MM.1S (cell line): ENCODE measurements around the gene GALNT8.

Experiments used
- DNase-seq: peaks from one replicate; pipeline ENCODE4 v3.0.0-alpha.2; 2015
- H2AFZ ChIP-seq: fragments of 300-600 bp; sonication (generic); 2 replicates; pipeline ENCODE4 v1.6.0; 2016; ENCODE audit warnings: antibody characterized with exemption, low read length
- H3F3A ChIP-seq: fragments of 300-600 bp; sonication (generic); 2 replicates; pipeline ENCODE4 v1.6.1; 2016; ENCODE audit warnings: mild to moderate bottlenecking, antibody characterized with exemption, low read length, moderate library complexity, mixed read lengths; ENCODE audit not compliant: insufficient read depth
- H3K27ac ChIP-seq: fragments of 300-600 bp; sonication (generic); 2 replicates; pipeline ENCODE4 v1.5.1; 2016; ENCODE audit warnings: mild to moderate bottlenecking, low read length
- H3K27me3 ChIP-seq: fragments of 300-600 bp; sonication (generic); replicated peaks from 2 replicates; pipeline ENCODE4 v1.6.0; 2016; ENCODE audit warnings: low read length; ENCODE audit not compliant: insufficient read depth
- H3K36me3 ChIP-seq: fragments of 300-600 bp; sonication (generic); replicated peaks from 2 replicates; pipeline ENCODE4 v1.6.1; 2016; ENCODE audit warnings: mild to moderate bottlenecking, low read length, mixed read lengths; ENCODE audit not compliant: insufficient read depth
- H3K4me1 ChIP-seq: fragments of 300-600 bp; sonication (generic); 2 replicates; pipeline ENCODE4 v1.6.1; 2016; ENCODE audit warnings: low read length, mixed read lengths
- H3K4me2 ChIP-seq: fragments of 300-600 bp; sonication (generic); 2 replicates; pipeline ENCODE4 v1.6.0; 2016; ENCODE audit warnings: low read depth, low read length
- H3K4me3 ChIP-seq: fragments of 300-600 bp; sonication (generic); 2 replicates; pipeline ENCODE4 v1.5.1; 2016; ENCODE audit warnings: low read length, mixed read lengths
- H3K79me2 ChIP-seq: fragments of 300-600 bp; sonication (generic); 2 replicates; pipeline ENCODE4 v1.6.1; 2016; ENCODE audit warnings: mixed run types, low read length, mixed read lengths
- H3K9ac ChIP-seq: fragments of 300-600 bp; sonication (generic); 2 replicates; pipeline ENCODE4 v1.6.1; 2016; ENCODE audit warnings: low read length, mixed read lengths
- H3K9me2 ChIP-seq: fragments of 300-600 bp; sonication (generic); replicated peaks from 2 replicates; pipeline ENCODE4 v1.6.1; 2016; ENCODE audit warnings: mild to moderate bottlenecking, low read length, mixed read lengths; ENCODE audit not compliant: insufficient read depth
- H3K9me3 ChIP-seq: fragments of 300-600 bp; sonication (generic); replicated peaks from 2 replicates; pipeline ENCODE4 v1.6.1; 2016; ENCODE audit warnings: mild to moderate bottlenecking, low read length, mixed read lengths; ENCODE audit not compliant: insufficient read depth
- H4K20me1 ChIP-seq: fragments of 300-600 bp; sonication (generic); 2 replicates; pipeline ENCODE4 v1.6.1; 2016; ENCODE audit warnings: mild to moderate bottlenecking, low read length, moderate library complexity, mixed read lengths; ENCODE audit not compliant: insufficient read depth
- EZH2 ChIP-seq: fragments of 300-600 bp; sonication (generic); optimal IDR thresholded peaks from 2 replicates; pipeline ENCODE3; 2017; ENCODE audit warnings: low read depth, mild to moderate bottlenecking, antibody characterized with exemption, low read length, mixed read lengths
- EZH2phosphoT487 ChIP-seq: fragments of 300-600 bp; sonication (generic); IDR thresholded peaks from 2 replicates; pipeline ENCODE4 v1.6.1; 2018; ENCODE audit warnings: antibody characterized with exemption, low read length
- TF ChIP-seq, protein P1 (sequence below): fragments of 300-600 bp; sonication (generic); IDR thresholded peaks from 2 replicates; pipeline ENCODE4 v1.5.1; 2016; ENCODE audit warnings: antibody characterized with exemption, low read length, mixed read lengths

The GALNT8 gene

DNA sequence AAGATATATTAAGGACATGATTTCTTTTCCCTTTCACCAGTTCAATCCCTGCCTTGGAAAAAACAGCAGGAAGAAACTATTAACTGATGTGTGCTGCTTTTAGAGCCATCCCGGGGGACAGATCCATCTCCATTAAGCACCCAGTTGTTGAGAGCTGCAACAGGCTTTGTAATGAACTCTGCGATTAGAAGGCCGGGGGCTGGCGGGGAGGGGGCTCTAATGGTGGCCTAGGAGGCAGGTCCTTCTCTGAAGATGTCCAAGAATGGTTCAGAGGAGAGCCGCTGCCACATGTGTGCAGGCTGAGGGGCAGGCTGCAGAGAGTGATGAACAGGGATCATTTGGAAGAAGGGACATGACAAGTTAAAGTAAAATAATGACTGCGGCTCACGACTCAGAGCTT lies 67.8 kb downstream of the GALNT8 start:
- TF ChIP-seq, protein P1, sequence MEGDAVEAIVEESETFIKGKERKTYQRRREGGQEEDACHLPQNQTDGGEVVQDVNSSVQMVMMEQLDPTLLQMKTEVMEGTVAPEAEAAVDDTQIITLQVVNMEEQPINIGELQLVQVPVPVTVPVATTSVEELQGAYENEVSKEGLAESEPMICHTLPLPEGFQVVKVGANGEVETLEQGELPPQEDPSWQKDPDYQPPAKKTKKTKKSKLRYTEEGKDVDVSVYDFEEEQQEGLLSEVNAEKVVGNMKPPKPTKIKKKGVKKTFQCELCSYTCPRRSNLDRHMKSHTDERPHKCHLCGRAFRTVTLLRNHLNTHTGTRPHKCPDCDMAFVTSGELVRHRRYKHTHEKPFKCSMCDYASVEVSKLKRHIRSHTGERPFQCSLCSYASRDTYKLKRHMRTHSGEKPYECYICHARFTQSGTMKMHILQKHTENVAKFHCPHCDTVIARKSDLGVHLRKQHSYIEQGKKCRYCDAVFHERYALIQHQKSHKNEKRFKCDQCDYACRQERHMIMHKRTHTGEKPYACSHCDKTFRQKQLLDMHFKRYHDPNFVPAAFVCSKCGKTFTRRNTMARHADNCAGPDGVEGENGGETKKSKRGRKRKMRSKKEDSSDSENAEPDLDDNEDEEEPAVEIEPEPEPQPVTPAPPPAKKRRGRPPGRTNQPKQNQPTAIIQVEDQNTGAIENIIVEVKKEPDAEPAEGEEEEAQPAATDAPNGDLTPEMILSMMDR, result no peak
- Histone ChIP-seq H3K4me2 (no peak overlapping the region), H3K27ac (no peak overlapping the region), H2AFZ (no peak overlapping the region), H3F3A (no peaks in the 10 kb centered on the region), H3K9me2 (no peaks in the 10 kb centered on the region), H3K4me3 (no peak overlapping the region), H3K4me1 (no peaks in the 10 kb centered on the region), H4K20me1 (no peaks in the 10 kb centered on the region), H3K36me3 (no peaks in the 10 kb centered on the region), H3K9ac (no peak overlapping the region), H3K27me3 (no peaks in the 10 kb centered on the region), H3K79me2 (no peaks in the 10 kb centered on the region), H3K9me3 (no peaks in the 10 kb centered on the region)
- DNase-seq, result no peak

DNA sequence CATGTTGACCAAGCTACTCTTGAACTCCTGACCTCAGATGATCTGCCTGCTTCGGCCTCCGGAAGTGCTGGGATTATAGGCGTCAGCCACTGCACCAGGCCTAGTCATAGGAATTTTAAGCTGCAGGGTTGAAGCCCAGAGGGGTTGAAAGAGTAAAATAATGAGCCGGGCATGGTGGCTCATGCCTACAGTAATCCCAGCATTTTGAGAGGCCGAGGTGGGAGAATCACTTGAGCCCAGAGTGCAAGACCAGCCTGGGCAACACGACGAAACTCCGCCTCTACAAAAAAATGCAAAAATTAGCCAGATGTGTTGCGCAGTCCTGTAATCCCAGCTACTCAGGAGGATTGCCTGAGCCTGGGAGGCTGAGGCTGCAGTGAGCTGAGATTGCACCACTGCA lies 69.6 kb downstream of the GALNT8 start:
- Histone ChIP-seq H4K20me1 (no peaks in the 10 kb centered on the region), H3K36me3 (no peaks in the 10 kb centered on the region), H2AFZ (no peak overlapping the region), H3K9me2 (no peaks in the 10 kb centered on the region), H3K4me1 (no peaks in the 10 kb centered on the region), H3K4me2 (no peak overlapping the region), H3F3A (no peaks in the 10 kb centered on the region), H3K9me3 (no peaks in the 10 kb centered on the region), H3K4me3 (no peak overlapping the region), H3K9ac (no peak overlapping the region), H3K27me3 (no peaks in the 10 kb centered on the region), H3K27ac (no peak overlapping the region), H3K79me2 (no peaks in the 10 kb centered on the region)
- DNase-seq, result no peak
- TF ChIP-seq, protein P1, result no peak
- no peak for TF ChIP-seq EZH2
- TF ChIP-seq EZH2phosphoT487, result no peak

DNA sequence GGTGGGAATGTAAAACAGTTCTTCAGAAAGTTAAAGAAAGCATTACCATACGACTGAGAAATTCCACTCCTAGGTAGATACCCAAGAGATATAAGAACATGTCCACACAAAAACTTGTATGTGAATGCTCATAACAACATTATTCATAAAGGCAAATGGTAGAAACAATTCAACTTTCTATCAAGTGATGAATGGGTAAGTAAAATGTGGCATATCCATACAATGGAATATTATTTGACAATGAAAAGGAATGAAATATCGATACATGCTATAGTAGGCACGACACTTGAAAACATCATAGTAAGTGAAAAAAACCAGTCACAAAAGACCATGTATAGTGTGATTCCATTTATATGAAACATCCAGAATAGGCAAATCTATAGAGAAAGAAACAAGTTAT lies 71.3 kb downstream of the GALNT8 start:
- Histone ChIP-seq H3K4me1 (no peaks in the 10 kb centered on the region), H4K20me1 (no peaks in the 10 kb centered on the region), H3K4me3 (no peak overlapping the region), H3F3A (no peaks in the 10 kb centered on the region), H3K9me3 (no peaks in the 10 kb centered on the region), H3K9me2 (no peaks in the 10 kb centered on the region), H3K4me2 (no peak overlapping the region), H3K79me2 (no peaks in the 10 kb centered on the region), H3K27me3 (no peaks in the 10 kb centered on the region), H3K9ac (no peak overlapping the region), H3K27ac (no peak overlapping the region), H3K36me3 (no peaks in the 10 kb centered on the region), H2AFZ (no peak overlapping the region)
- no peak for TF ChIP-seq EZH2phosphoT487
- no peak for DNase-seq

DNA sequence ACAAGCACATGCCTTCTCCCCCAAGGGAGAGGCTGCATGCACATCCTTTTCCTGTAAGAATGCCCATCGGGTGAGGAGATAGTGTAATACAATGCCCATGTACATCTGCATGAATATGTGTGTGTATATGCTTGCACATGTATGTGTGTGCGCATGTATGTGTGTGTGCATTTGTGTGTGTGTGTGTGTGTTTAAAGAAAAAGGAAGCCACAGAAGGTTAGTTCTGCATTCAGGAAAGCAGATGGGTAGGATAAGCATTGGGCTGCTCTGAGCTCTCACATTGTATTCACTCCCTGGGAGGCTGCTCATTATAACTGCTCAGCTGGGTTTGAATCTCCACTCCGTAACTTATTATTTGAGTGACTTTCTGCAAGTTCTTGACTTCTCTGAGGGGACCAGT lies 74.3 kb downstream of the GALNT8 start:
- Histone ChIP-seq H3K9ac (no peak overlapping the region), H3K27ac (no peak overlapping the region), H4K20me1 (no peaks in the 10 kb centered on the region), H3K27me3 (no peaks in the 10 kb centered on the region), H3K4me2 (no peak overlapping the region), H3K36me3 (no peaks in the 10 kb centered on the region), H2AFZ (no peak overlapping the region), H3K9me3 (no peaks in the 10 kb centered on the region), H3K79me2 (no peaks in the 10 kb centered on the region), H3K4me3 (no peak overlapping the region), H3F3A (no peaks in the 10 kb centered on the region), H3K9me2 (no peaks in the 10 kb centered on the region), H3K4me1 (no peaks in the 10 kb centered on the region)
- DNase-seq, result no peak
- TF ChIP-seq EZH2phosphoT487, result no peak
- TF ChIP-seq, protein P1, result no peak
- no peak for TF ChIP-seq EZH2
